HepG2 (cell line): ENCODE results near the gene ZFAND2A. TPM values are rescaled to one million over a fixed set of nuclear protein-coding genes. Genes with fewer than 3 reads are reported as not detected.
"Not testable (repeated sequence)": the region's sequence is repeated elsewhere in the genome, so short reads cannot be mapped to it uniquely, and the experiment has no call there.

Experiments used
- ATAC-seq: fragments of 200-7000 bp; cut with Tn5 transposase; 3 replicates; pipeline ENCODE4 v1.9.1; 2020; ENCODE audit warnings: mild to moderate bottlenecking, moderate library complexity
- BruUV-seq: library from RNA; stranded (reverse); fragments of 400-500 nt; replicated peaks from 2 replicates; lab custom pipeline; 2021; lab: Mats Ljungman, UMichigan
- CTCF ChIA-PET: fragments of 300-600 bp; formaldehyde crosslinking; extraction: SDS; loops from one replicate; lab custom pipeline; 2021; ENCODE audit warnings: low total read pairs, inconsistent platforms, low intra/inter-chr PET ratio; lab: Yijun Ruan, JAX
- POLR2A ChIA-PET: fragments of 350-600 bp; sonication (Branson Sonifier 250); formaldehyde crosslinking; loops from one replicate; lab custom pipeline; 2020; ENCODE audit warnings: antibody characterized with exemption, inconsistent platforms; lab: Yijun Ruan, JAX
- DNase-seq: peaks from one replicate; pipeline ENCODE4 v3.0.0-alpha.2; 2015; ENCODE audit warnings: low spot score
- FAIRE-seq: peaks from 3 replicates; lab custom pipeline; 2011; peaks lifted over from hg19 to GRCh38; lab: Jason Lieb, UNC
- H2AFZ ChIP-seq: one replicate; pipeline ENCODE4 v1.6.1; 2011; ENCODE audit warnings: low read length, inconsistent platforms
- H3K27ac ChIP-seq: fragments of 300-600 bp; 3 replicates; pipeline ENCODE4 v1.8.0; 2011; ENCODE audit warnings: mixed run types, mild to moderate bottlenecking, mixed read lengths, low read length, inconsistent platforms; ENCODE audit not compliant: insufficient read depth; ENCODE audit errors: extremely low read length
- H3K27me3 ChIP-seq, 2 experiments: fragments of 200-600 bp in 1 of 2; 2 replicates in 1 of 2; 3 replicates in 1 of 2; pipeline versions ENCODE4 v1.6.0 to v1.8.0; 2011; ENCODE audit warnings: low read length in 2 of 2, mild to moderate bottlenecking in 2 of 2, moderate library complexity in 2 of 2, inconsistent platforms in 1 of 2; ENCODE audit not compliant: insufficient read depth in 2 of 2, control insufficient read depth in 1 of 2
- H3K36me3 ChIP-seq, 2 experiments: fragments of 200-600 bp in 1 of 2; replicated peaks in 1 of 2; 2 replicates in 1 of 2; 3 replicates in 1 of 2; pipeline versions ENCODE4 v1.5.1 to v1.8.0; 2011; ENCODE audit warnings: low read length in 2 of 2, inconsistent platforms in 1 of 2; ENCODE audit not compliant: insufficient read depth in 2 of 2, control insufficient read depth in 1 of 2
- H3K4me1 ChIP-seq: 2 replicates; pipeline ENCODE4 v1.5.1; 2012; ENCODE audit warnings: low read length, inconsistent platforms; ENCODE audit not compliant: insufficient read depth
- H3K4me2 ChIP-seq: 2 replicates; pipeline ENCODE4 v1.6.0; 2011; ENCODE audit warnings: low read depth, low read length, inconsistent platforms
- H3K4me3 ChIP-seq, 3 experiments: fragments of 200-600 bp in 1 of 3; sonication (generic), shearing (Covaris generic) in 1 of 3; replicated peaks in 1 of 3; 2 replicates each; pipeline ENCODE4 v1.5.1; 2011 to 2016; ENCODE audit warnings: low read length in 3 of 3, inconsistent platforms in 2 of 3, low read depth in 2 of 3, mild to moderate bottlenecking in 2 of 3, control low read depth in 1 of 3, mixed read lengths in 1 of 3; ENCODE audit not compliant: insufficient read depth in 1 of 3
- H3K79me2 ChIP-seq: one replicate; pipeline ENCODE4 v1.6.1; 2011; ENCODE audit warnings: low read length, inconsistent platforms; ENCODE audit not compliant: insufficient read depth
- H3K9ac ChIP-seq: 2 replicates; pipeline ENCODE4 v1.6.0; 2011; ENCODE audit warnings: mild to moderate bottlenecking, low read depth, low read length, inconsistent platforms; ENCODE audit not compliant: insufficient read depth
- H3K9me3 ChIP-seq: 2 replicates; pipeline ENCODE4 v1.5.1; 2012; ENCODE audit warnings: mild to moderate bottlenecking, low read length
- H4K20me1 ChIP-seq: 2 replicates; pipeline ENCODE4 v1.6.0; 2011; ENCODE audit warnings: inconsistent platforms, mild to moderate bottlenecking, low read length, moderate library complexity; ENCODE audit not compliant: insufficient read depth
- HNRNPK ChIP-seq: fragments of 200-400 bp; formaldehyde crosslinking; IDR thresholded peaks from 2 replicates; pipeline ENCODE4 v1.6.1; 2018; ENCODE audit warnings: low read length, low read depth, moderate library complexity, mild to moderate bottlenecking; ENCODE audit not compliant: poor library complexity, severe bottlenecking
- PCBP1 ChIP-seq: fragments of 200-400 bp; formaldehyde crosslinking; IDR thresholded peaks from 2 replicates; pipeline ENCODE4 v1.6.1; 2017; ENCODE audit warnings: mild to moderate bottlenecking, low read depth, low read length, borderline replicate concordance
- TFAP4 ChIP-seq: sonication (generic); IDR thresholded peaks from 2 replicates; pipeline ENCODE4 v1.6.1; 2016; ENCODE audit warnings: low read depth, borderline replicate concordance
- ZBTB10 ChIP-seq: sonication (generic); formaldehyde crosslinking; IDR thresholded peaks from 2 replicates; pipeline ENCODE4 v1.4.0; 2020; ENCODE audit warnings: missing genetic modification reagents, borderline replicate concordance
- ZNF136 ChIP-seq: sonication (generic); formaldehyde crosslinking; IDR thresholded peaks from 2 replicates; pipeline ENCODE4 v1.8.1; 2022; ENCODE audit warnings: low read depth, mild to moderate bottlenecking, moderate library complexity, missing genetic modification reagents
- ZNF431 ChIP-seq: sonication (generic); formaldehyde crosslinking; IDR thresholded peaks from 2 replicates; pipeline ENCODE4 v1.9.0; 2022; ENCODE audit warnings: missing genetic modification reagents, low read depth, mild to moderate bottlenecking, borderline replicate concordance
- ZNF512B ChIP-seq: sonication (generic); formaldehyde crosslinking; IDR thresholded peaks from 2 replicates; pipeline ENCODE4 v1.5.1; 2020; ENCODE audit warnings: missing genetic modification reagents, mild to moderate bottlenecking, borderline replicate concordance
- WGBS: methylation state at CpG from one replicate; pipeline ENCODE4 v1.1.6; 2017; ENCODE audit warnings: low lambda C conversion rate; 5-methylcytosine and 5-hydroxymethylcytosine counted together
- in situ Hi-C: cut with HindIII; loops from 2 replicates; pipeline ENCODE4 v1.10.0; 2017; ENCODE audit warnings: low pct_unique_long_range_greater_than_20kb; ENCODE audit not compliant: extremely low pct_ligation_motif_present
- intact Hi-C: fragments of 100-400 bp; cut with micrococcal nuclease; formaldehyde crosslinking; loops from one replicate; pipeline ENCODE4 v1.10.0; 2022; ENCODE audit not compliant: unreplicated experiment
- polyA plus RNA-seq, 8 experiments: library from polyadenylated mRNA; depleted of rRNA in 3 of 8; stranded (reverse) in 7 of 8; unstranded in 1 of 8; fragments of >200 nt; fragmentation: Illumina TruSeq in 4 of 8; extraction: Trizol in 4 of 8; gene quantifications; 2 replicates each; pipeline versions ENCODE4 v1.2.1 to v1.2.3, GENCODE V29; 2011 to 2016; ENCODE audit warnings: low read depth in 4 of 8, missing spikeins in 1 of 8, mixed read lengths in 1 of 8; ENCODE audit not compliant: insufficient read depth in 1 of 8
- total RNA-seq, 5 experiments: library from RNA; depleted of rRNA; stranded (reverse); fragments of >200 nt; fragmentation: Illumina TruSeq; extraction: Trizol; gene quantifications; 2 replicates each; pipeline ENCODE4 v1.2.3, GENCODE V29; 2016; ENCODE audit warnings: low read depth in 1 of 5

Gene ZFAND2A
- total and polyA plus RNA-seq, 2 of the 13 experiments (the other 11 are each of a cell fraction or from before 2014, with no cell fraction given) = 140 to 153 TPM

GRCh38 chr7:1147873-1148272, 12.1 kb downstream of the ZFAND2A start:
- WGBS = 93% methylated on average over 11 of the region's 12 CpGs
- H3K36me3 ChIP-seq = peaks cover 20 to 27% of the 10 kb centered on the region in 2 experiments
- ATAC-seq, DNase-seq, H3K4me2 ChIP-seq, H3K27ac ChIP-seq, in situ Hi-C loops, H4K20me1 ChIP-seq, H3K9ac ChIP-seq, BruUV-seq, intact Hi-C loops, H3K4me3 ChIP-seq, FAIRE-seq, CTCF ChIA-PET, H3K79me2 ChIP-seq, H3K9me3 ChIP-seq, H3K27me3 ChIP-seq, H2AFZ ChIP-seq: not testable (repeated sequence)
- peaks cover 21% of the 10 kb centered on the region for H3K4me1 ChIP-seq
- TF ChIP-seq HNRNPK (peak; percentile 86), PCBP1 (0 out of 2 replicates have a peak, but pooled peaks have one; percentile 54)
- POLR2A ChIA-PET = interaction anchor here (0.9 to 1.5 kb wide), 2 partner anchors 9 to 13 kb away, joined by 3 to 9 read pairs; no protein-coding TSS in a partner anchor

GRCh38 chr7:1144269-1144771, 15.7 kb downstream of the ZFAND2A start:
- H3K9me3 ChIP-seq = no peaks in the 10 kb centered on the region
- H3K27me3 ChIP-seq = no peaks in the 10 kb centered on the region
- intact Hi-C loops = no loop called here
- H3K9ac ChIP-seq = no peak overlapping the region
- BruUV-seq = no TSS peak
- in situ Hi-C loops = no loop called here
- H4K20me1 ChIP-seq = no peaks in the 10 kb centered on the region
- CTCF ChIA-PET = no interaction called here
- H2AFZ ChIP-seq = no peak overlapping the region
- 93% methylated on average over 7 of the region's 23 CpGs for WGBS
- peaks cover 22% of the 10 kb centered on the region for H3K4me1 ChIP-seq
- ATAC-seq (peak; percentile 68), DNase-seq (peak; percentile 25), FAIRE-seq (no peak)
- H3K79me2 ChIP-seq = no peaks in the 10 kb centered on the region
- peaks cover 0 to 2% of the 10 kb centered on the region in 2 experiments; a peak in 3 of 5 replicates for H3K36me3 ChIP-seq
- H3K4me2 ChIP-seq = no peak overlapping the region
- no peak overlapping the region for H3K4me3 ChIP-seq
- POLR2A ChIA-PET = interaction anchor here (1.6 kb wide), 1 partner anchor 13 kb away, joined by 4 read pairs; no protein-coding TSS in a partner anchor
- no peak overlapping the region for H3K27ac ChIP-seq
- TF ChIP-seq ZNF512B (CRISPR knock-in tag) (no peak), TFAP4 (no peak), ZNF431 (CRISPR knock-in tag) (no peak), ZNF136 (CRISPR knock-in tag) (no peak), ZBTB10 (CRISPR knock-in tag) (no peak)
